ENCODE measurements around the gene CYRIA. TPM values are rescaled to one million over a fixed set of nuclear protein-coding genes. Genes with fewer than 3 reads are reported as not detected.

CYRIA gene
- total and polyA plus RNA-seq, 10 of the 15 experiments (the other 5 are each of a cell fraction or from before 2014, with no cell fraction given), result 3.0 to 13.1 (median 8.5) TPM

- no peaks in the 10 kb centered on the region for H4K20me1 ChIP-seq (ENCODE audit: control insufficient read depth, insufficient read depth)
- H3K9ac ChIP-seq (ENCODE audit: control insufficient read depth, insufficient read depth, low read length), result no peak overlapping the region
- DNase-seq (ENCODE audit: low read depth, low spot score), result no peak
- H3K4me3 ChIP-seq, result no peak overlapping the region
- H3K27ac ChIP-seq (ENCODE audit: control insufficient read depth, insufficient read depth), result no peak overlapping the region
- H3K9me3 ChIP-seq (replicated peaks; ENCODE audit: control insufficient read depth, insufficient read depth, low read length), result no peaks in the 10 kb centered on the region
- BruUV-seq (replicated peaks), result no TSS peak
- 46% methylated on average over 7 of the region's 7 CpGs for WGBS (ENCODE audit: insufficient coverage, insufficient replicate concordance, low lambda C conversion rate, missing lambda C conversion rate)
- peaks cover 0 to 9% of the 10 kb centered on the region in 2 experiments for H3K27me3 ChIP-seq (replicated peaks in 1 of 2; ENCODE audit: control insufficient read depth in 2 of 2, insufficient read depth in 2 of 2, low read length in 1 of 2)
- H2AFZ ChIP-seq (ENCODE audit: control insufficient read depth, low read depth, low read length), result no peak overlapping the region
- no peak for ATAC-seq
- no peaks in the 10 kb centered on the region for H3K4me1 ChIP-seq (ENCODE audit: control insufficient read depth, insufficient read depth, low read length)
- RAD21 ChIA-PET (ENCODE audit: unreplicated experiment), result interaction anchor here (0.8 to 11.2 kb wide), 2 partner anchors 12 to 24 kb away, joined by 3 to 185 read pairs; no protein-coding TSS in a partner anchor
- TF ChIP-seq IRF3 (IDR thresholded peaks at IDR 0.05) (no peak), BACH1 (IDR thresholded peaks at IDR 0.05; ENCODE audit: borderline replicate concordance) (no peak), TBL1XR1 (IDR thresholded peaks at IDR 0.05; ENCODE audit: low read depth, low read length) (no peak), SRF (IDR thresholded peaks at IDR 0.05; ENCODE audit: low read depth in 2 of 2, low read length in 2 of 2) (no peak), BRCA1 (IDR thresholded peaks at IDR 0.05; ENCODE audit: low read depth, low read length) (no peak), ZNF384 (IDR thresholded peaks at IDR 0.05; ENCODE audit: borderline replicate concordance, low read depth, low read length) (no peak), CHD1 (IDR thresholded peaks at IDR 0.05; ENCODE audit: low read depth, low read length) (no peak), MTA3 (IDR thresholded peaks at IDR 0.05; ENCODE audit: borderline replicate concordance, low read length) (no peak), HCFC1 (IDR thresholded peaks at IDR 0.05; ENCODE audit: low read length) (no peak), TARDBP (IDR thresholded peaks at IDR 0.05; ENCODE audit: borderline replicate concordance) (no peak), TCF7 (IDR thresholded peaks at IDR 0.05; ENCODE audit: borderline replicate concordance) (no peak), NR2C2 (IDR thresholded peaks at IDR 0.05; ENCODE audit: borderline replicate concordance, control insufficient read depth, insufficient read length, low read depth) (no peak), IRF5 (IDR thresholded peaks at IDR 0.05; ENCODE audit: borderline replicate concordance) (no peak), RAD21 (IDR thresholded peaks at IDR 0.05; ENCODE audit: insufficient read depth, low read depth, low read length) (no peak), EED (IDR thresholded peaks at IDR 0.05; ENCODE audit: low read depth) (no peak), PML (IDR thresholded peaks at IDR 0.05; ENCODE audit: low read length) (no peak), SIX5 (IDR thresholded peaks at IDR 0.05; ENCODE audit: low read depth, low read length, severe bottlenecking) (no peak), NRF1 (conservative IDR thresholded peaks at IDR 0.05; ENCODE audit: low read depth, low read length) (no peak)
- intact Hi-C loops (cut with micrococcal nuclease; ENCODE audit: unreplicated experiment) (no loop called here), in situ Hi-C loops (cut with MboI) (no loop called here)
- POLR2A ChIA-PET, result interaction anchor here (0.8 kb wide), 1 partner anchor 21 kb away, joined by 4 read pairs; no protein-coding TSS in a partner anchor
- CTCF ChIA-PET, result interaction anchor here (1.1 to 8.1 kb wide), 4 partner anchors 8 to 28 kb away, joined by 3 to 73 read pairs (median 4); no protein-coding TSS in a partner anchor
- no peaks in the 10 kb centered on the region for H3K79me2 ChIP-seq (ENCODE audit: control insufficient read depth, insufficient read depth, low read length)
- H3K36me3 ChIP-seq (ENCODE audit: control insufficient read depth in 2 of 2, insufficient read depth in 2 of 2, low read length in 1 of 2), result no peaks in the 10 kb centered on the region
- SMC1A ChIA-PET (ENCODE audit: uncharacterized antibody, unreplicated experiment), result interaction anchor here (11.2 kb wide), 1 partner anchor 26 kb away, joined by 302 read pairs; the partner anchor contains the start of gene CYRIA
- no peak overlapping the region for H3K4me2 ChIP-seq (ENCODE audit: control insufficient read depth, insufficient read depth)
- no peak for FAIRE-seq
Observed at GRCh38 chr2:16632598-16632997, 33.0 kb downstream of the CYRIA start.
